Embryonic facial prominence (tissue), 1 donor: Measurements from ENCODE around the gene TBC1D4.

Experiments
- DNase-seq: peaks from one replicate; pipeline ENCODE4 v3.0.0-alpha.2; 2016; ENCODE audit errors: extremely low spot score

Gene TBC1D4, protein sequence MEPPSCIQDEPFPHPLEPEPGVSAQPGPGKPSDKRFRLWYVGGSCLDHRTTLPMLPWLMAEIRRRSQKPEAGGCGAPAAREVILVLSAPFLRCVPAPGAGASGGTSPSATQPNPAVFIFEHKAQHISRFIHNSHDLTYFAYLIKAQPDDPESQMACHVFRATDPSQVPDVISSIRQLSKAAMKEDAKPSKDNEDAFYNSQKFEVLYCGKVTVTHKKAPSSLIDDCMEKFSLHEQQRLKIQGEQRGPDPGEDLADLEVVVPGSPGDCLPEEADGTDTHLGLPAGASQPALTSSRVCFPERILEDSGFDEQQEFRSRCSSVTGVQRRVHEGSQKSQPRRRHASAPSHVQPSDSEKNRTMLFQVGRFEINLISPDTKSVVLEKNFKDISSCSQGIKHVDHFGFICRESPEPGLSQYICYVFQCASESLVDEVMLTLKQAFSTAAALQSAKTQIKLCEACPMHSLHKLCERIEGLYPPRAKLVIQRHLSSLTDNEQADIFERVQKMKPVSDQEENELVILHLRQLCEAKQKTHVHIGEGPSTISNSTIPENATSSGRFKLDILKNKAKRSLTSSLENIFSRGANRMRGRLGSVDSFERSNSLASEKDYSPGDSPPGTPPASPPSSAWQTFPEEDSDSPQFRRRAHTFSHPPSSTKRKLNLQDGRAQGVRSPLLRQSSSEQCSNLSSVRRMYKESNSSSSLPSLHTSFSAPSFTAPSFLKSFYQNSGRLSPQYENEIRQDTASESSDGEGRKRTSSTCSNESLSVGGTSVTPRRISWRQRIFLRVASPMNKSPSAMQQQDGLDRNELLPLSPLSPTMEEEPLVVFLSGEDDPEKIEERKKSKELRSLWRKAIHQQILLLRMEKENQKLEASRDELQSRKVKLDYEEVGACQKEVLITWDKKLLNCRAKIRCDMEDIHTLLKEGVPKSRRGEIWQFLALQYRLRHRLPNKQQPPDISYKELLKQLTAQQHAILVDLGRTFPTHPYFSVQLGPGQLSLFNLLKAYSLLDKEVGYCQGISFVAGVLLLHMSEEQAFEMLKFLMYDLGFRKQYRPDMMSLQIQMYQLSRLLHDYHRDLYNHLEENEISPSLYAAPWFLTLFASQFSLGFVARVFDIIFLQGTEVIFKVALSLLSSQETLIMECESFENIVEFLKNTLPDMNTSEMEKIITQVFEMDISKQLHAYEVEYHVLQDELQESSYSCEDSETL (N-terminal part only)

DNA sequence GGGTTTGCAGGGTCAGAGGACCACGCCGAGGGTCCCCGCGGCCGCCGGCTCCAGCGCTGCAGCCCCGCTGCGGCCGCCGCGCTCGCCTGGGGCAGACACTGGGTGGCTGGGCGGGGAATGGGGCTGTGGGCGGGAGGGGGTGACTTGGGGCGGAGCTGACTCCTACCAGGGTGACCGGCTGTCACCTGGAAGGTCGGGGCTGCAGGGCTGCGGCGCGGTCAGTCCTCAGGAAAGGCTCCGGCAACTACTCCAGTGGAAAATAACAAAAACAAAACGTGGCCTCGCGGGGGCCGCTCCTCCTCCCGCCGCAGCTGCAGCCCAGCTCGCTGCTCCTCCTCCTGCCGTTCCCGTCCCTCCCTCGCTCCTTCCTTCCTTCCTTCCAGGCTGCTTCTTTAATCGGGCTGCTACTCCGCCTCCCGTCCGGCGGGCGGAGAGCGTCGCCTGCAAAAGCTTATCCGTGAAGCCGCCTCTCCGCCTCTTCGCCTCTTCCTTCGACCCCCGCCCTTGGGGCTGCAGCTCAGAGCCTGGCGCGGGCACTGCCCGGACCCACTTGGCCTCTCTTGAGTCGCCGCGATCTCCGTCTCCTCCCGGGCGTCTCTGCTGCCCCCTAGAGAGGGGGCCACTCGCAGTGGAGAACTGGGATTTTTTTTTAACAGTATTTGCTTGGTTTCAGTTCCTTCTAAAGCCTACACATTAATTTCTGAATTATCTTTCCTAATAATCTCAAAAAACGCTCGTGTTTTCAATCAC, at the start of gene TBC1D4:
Gene TBC1D4 (minus strand): TSS at position 100 of the 750 bp plus-strand sequence. CDS start 402 bp downstream, outside the sequence.
- DNase-seq, result peak; percentile 84

DNA sequence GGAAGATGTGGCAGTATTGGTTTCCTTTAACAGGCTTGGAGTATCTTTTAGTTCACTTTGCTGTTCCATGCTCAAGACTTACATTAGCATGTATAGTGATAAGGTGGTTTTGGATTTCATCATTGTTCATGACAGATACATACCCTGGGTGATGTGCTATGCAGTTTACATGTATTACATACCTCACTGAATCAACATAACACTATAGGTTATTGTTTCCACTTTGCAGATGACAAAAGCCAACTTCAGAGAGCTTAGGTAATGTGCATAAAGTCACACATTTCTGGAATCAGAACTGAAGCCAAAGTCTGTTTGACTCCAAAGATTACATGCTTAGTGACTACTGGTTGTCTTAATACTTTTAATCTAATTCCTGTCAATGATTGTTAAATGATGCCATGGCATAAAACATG, 48.6 kb upstream of the TBC1D4 start:
- no peak for DNase-seq

DNA sequence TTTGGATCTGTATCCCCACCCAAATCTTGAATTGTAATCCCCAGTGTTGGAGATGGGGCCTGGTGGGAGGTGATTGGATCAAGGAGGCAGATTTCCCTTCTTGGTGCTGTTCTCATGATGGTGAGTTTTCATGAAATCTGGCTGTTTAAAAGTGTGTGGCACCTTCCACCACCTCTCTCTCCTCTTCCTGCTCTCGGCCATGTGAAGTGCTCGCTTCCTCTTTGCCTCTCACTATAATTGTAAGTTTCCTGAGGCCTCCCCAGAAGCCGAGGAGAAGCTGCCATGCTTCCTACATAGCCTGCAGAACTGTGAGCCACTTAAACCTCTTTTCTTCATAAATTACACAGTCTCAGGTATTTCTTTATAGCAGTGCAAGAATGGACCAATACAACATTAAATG, 40.0 kb upstream of the TBC1D4 start:
- DNase-seq, result no peak

DNA sequence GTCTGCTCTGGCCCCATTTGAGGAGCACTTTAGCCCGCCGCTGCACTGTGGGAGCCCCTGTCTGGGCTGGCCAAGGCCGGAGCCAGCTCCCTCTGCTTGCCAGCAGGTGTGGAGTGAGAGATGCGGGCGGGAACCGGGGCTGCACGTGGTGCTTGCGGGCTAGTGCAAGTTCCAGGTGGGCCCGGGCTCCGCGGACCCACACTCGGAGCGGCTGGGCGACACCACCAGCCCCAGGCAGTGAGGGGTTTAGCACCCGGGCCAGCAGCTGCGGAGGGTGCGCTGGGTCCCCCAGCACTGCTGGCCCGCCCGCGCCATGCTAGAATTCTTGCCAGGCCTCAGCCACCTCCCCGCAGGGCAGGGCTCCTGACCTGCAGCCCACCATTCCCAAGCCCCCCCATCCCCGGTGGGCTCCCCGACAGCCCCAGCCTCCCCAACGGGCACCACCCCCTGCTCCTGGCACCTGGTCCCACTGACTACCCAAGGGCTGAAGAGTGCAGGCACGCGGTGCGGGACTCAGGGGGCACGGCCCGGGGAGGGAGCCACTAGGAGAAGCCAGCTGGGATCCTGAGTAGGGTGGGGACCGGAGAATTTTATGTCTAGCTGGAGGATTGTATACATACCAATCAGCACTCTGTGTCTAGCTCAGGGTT, 36.6 kb upstream of the TBC1D4 start:
- DNase-seq, result no peak

DNA sequence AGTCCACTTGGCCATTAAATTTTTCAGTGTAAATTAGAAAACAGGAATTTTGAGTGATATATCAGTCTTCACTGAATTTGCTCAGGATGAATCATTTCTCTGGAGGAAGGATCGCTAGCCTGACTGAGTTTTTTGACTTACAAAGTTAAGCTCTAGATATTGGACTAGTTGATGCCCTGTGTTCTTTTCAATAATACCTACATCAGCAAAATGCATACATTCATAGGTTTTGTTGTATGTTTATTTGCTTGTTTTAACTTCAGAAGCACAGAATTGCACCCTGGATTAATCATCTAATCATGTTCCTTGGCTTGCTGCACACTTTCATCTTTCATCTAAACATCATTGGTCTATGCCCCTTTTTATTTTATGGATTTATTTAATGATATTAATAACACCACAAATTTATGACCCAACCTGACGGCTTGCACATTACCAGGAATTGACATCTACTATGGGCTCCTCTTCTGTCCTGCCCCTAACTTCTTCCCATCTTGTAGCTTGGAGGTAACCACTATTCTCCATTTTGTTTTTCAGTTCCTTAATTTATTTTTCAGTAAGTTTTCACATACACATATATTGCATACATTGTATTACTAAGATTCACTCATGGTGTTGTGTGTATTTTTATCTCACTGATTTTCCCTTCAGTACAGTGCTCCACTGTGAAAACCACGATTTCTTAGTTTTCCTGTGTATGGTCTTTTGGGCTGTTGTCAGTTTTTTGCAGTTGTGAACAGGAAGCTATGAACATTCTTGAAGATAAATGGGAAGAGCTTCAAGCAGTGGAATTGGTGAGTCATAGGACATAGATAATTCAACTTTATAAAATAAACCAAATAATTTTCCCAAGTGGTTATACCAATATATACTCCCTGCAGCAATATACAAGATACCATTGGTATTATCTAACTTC, 32.4 kb upstream of the TBC1D4 start:
- DNase-seq, result no peak

DNA sequence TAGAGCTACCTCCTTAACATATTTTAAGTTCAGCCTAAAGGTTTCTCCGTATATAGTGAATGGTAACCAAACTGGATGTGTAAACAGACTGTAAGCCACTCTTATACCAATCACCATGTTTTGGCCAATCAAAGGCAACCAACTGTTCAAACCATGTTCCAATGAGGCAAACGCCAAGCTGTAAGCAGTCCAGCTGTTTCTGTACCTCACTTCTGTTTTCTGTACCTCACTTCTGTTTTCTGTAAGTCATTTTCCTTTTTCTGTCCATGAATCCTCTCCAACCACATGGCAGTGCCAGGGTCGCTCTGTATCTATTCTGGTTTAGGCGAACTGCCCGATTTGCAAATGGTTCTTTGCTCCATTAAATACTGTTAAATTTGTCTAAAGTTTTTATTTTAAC, 31.3 kb upstream of the TBC1D4 start:
- no peak for DNase-seq

DNA sequence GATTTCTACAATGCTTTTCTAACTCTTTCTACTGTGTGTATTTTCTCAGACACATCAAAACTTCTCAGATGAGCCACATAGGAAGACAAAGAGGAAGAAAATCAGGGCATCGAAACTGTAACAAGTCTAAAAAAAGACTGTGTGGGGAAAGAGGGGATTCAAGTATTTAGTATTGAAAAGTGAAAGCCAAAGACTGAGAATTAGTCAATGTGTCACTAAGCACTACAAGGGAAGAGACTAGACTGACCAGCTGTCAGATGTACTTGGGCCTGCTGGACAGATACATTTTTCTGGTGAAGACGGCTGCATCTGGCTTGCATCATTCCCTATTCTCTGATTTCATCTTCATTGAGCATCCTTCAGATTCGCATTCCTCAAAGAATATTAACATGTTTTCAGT, 30.3 kb upstream of the TBC1D4 start:
- no peak for DNase-seq

DNA sequence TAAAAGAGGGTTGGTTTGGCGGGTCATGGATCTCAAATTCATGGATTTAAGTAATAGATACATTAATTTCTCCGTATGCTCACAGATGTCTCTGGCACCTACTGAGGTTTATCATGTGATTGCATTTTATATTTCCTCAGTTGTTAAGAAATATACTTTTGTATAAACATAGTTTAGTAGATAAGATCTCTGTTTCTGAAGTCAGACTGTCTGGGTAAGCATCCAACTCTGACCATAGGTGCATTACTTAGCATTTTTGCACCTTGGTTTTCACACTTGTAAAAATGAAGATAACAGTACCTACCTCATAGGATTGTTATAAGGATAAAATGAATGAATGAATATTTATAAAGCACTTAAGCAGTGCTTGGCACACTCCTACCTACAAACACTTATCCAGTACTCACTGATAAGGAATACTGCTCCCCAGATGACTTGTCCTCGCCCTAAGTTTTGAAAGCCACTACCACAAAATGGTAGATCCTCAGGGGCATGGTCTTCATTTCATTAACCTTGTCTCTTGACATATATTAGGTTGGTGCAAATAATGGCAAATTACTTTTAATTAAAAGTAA, 29.2 kb upstream of the TBC1D4 start:
- DNase-seq, result no peak

DNA sequence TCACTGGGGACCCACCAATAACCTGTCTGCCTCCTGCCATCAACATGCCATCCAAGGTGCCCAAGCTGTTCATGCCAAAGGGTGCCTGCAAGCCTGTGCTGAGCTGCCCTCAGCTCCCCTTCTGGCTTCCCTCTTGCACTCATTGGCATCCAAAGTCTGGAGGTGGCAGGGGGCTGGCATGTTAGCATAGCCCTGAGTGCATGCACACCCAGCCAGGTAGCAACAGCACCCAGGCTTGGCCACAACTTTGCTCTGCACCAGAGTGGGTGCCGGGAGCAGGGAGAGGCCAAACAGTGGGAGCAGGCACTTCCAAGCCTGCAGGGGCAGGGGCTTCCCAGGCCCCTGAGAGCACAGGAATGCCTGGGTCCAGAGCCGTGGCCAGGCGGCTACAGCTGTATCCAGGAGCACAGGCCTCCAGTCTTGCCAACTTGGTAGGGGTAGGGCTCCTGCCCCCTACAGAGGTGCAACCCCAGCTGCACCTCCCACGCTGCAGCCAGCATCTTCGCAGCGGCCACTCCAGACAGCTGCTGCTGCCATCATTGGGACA, 26.1 kb upstream of the TBC1D4 start:
- no peak for DNase-seq

DNA sequence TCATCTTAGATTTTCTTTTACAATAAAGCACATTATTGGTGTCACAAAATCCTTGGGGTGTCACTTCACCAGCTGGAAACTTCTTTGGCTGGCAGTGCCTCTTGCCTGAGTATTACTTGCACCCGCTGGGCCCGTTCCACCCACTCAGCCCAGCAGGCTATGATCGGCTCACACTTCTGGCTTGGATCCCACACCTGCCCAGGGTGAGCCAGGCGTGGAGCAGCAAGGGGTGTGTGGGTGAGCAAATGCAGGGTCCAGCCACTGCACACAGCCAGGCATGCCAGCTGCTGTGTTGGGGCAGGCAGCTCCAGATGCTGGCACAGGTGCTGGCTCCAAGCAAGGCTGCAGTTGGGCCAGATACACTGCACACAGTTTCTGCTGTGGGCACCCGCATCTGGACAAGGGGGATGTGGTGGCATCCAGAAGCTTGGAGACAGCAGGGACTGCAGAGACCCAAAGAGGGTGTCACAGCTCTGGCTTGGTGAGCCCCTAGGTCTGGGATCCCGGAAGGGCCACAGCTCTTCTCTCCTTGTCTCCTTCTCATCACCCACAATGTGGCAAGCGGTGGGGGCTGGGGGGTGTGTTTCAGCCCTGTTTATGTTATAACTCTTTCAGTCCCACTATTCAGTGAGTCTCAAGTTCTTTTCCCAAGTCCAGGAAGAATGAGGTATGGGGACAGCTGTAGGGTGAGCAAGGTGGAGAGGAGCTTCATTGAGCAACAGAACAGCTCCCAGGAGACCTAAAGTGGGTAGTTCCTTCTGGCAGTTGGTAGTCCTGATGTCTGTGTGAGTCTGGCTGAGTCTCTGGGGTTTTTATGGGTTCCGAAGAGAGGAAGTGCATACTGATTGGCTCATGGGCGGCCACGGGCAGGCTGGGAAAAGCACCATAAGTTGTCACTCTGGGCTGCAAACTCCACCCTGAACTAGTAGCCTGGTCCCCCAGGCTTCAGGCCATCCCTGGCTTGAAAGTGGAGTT, 25.3 kb upstream of the TBC1D4 start:
- no peak for DNase-seq

DNA sequence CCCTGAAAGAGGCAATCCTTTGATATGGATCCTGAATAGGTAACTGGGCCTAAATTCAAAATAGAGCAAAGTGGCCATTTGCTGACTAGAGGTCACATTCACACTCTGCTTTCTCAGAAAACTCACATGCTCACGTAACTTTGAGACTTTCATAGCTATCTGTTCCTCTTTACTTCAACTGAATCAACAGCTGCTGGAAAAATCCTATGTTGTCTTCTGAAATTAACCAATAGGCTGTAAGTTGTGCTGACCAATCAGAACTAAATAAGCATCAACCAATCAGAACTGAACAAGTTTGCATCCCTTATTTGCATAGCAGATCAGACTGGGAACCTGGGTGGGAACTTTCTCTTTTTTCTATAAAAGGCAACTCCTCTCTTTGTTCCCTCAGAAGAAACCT, 24.0 kb upstream of the TBC1D4 start:
- DNase-seq, result no peak

DNA sequence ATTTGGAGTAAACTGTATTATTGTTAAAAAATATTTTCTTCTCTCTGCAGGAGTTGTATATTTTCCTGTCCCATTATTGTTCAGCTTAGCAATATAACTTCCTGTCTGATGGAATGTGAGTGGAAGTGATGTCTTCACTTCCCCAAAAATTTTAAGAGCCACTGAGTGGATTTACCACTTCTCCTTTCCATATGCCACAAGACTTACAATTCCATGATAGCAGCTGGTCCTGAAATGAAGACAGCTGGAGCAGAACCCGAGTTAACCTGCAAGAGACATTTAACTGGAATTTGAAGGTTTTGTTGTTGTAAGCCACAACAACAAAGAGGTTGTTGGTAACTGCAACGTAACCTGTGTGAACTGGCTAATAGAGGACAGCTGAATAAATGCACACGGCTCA, 23.4 kb upstream of the TBC1D4 start:
- DNase-seq, result no peak

DNA sequence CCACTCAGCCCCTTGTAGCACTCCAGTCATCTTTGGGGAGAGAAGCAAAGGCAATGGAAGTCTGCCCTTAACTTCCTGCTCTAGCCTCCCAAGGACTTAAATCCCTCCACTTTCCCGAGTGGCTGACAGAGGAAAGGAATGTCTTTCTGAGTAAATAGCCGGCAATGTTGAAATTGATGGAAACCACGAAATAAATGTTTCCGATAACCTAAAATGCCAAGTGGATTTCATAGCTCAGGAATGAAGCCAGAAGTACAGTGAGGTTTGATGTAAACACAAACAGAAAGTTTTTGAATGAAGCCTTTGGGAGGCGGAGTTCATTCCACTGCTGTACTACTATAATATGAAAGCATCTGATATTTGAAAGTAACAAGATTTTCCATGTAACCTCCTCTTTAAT, 14.0 kb upstream of the TBC1D4 start:
- no peak for DNase-seq

DNA sequence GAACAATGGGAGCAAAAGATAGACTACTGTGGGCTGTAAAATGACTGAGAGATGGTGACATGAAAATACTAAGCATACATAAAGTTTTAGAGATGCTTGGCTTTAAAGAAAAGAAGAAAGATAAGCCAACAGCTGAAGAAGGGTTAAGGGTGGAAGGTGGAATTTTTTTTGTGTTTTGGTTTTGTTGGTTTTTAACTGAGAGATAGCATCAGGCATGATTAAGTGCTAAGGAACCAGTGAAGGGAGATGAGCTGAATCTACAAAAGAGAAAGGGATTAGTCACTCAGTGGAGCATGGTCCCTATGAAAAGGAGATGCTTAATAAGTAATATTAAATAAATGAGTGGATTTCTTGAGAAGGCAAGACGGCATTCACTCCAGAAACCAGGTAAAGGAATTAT, 12.5 kb upstream of the TBC1D4 start:
- no peak for DNase-seq

DNA sequence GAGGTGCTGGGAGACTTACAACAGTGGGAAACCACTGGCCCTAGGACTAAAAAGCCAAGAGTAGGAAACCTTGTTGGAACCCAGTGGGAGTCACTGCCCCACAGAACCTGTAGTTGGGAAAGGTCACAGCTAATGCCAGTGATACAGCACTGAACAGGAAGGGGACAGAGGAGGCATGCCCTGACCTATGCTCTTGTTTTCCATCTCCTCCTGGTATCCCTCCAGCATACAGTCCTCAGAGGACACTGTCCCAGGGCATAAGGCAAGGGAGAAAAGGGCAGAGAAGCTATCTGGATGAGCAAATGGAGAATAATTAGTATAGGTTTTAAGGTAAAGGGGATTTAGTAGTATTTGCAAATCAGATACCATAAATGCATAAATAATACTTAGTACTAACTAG, 11.2 kb upstream of the TBC1D4 start:
- DNase-seq, result no peak

DNA sequence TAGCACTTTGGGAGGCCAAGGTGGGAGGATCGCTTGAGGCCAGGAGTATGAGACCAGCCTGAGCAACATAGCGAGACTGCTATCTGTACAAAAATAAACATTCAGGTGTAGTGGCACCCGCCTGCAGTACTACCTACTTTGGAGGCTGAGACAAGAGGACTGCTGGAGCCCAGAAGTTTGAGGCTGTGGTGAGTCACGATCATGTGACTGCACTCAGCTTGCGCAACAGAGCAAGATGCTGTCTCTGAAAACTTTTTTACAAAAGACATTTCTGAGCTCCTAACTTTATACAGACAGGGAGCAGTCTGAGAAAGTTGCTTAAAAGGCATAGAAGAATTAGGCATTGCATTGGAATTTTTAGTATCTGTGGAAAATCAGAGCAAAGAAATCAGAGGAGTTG, 10.4 kb upstream of the TBC1D4 start:
- DNase-seq, result no peak

DNA sequence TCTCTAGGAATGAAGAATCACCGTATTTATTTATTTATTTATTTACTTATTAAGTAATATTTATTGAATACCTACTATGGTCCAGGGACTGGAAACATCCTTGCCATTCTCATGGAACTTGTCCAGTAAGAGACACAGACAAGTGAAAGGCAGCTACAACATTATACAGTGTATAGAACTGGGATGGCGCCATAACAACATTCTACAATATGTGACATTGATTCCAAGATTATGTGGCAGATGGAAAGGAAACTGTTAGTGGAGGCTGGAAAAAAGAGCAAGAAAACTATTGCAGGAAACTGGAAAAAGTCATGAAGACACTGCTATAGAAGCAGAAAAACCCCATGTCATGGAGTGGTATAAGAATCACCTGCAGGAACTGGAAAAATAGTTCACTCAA, 9.4 kb upstream of the TBC1D4 start:
- DNase-seq, result no peak
